Measurements from ENCODE around the gene SARDH. TPM values are rescaled to one million over a fixed set of nuclear protein-coding genes. Genes with fewer than 3 reads are reported as not detected.

SARDH gene
- total RNA-seq, 1 experiment from 2014 or later = 5.3 TPM

- Mint-ChIP-seq H3K36me3 (ENCODE audit: insufficient read depth in 1 of 3, low read depth in 3 of 3) (no peaks in the 10 kb centered on the region), H3K27ac (no peak overlapping the region; a peak in 1 of 7 replicates), H3K4me1 (peaks cover 18 to 29% of the 10 kb centered on the region in 2 experiments), H3K27me3 (ENCODE audit: low read depth) (peaks cover 10% of the 10 kb centered on the region), H3K4me3 (no peak overlapping the region), H3K9me3 (no peaks in the 10 kb centered on the region)
- H3K14ac ChIP-seq (ENCODE audit: insufficient read depth, low read length) = no peak overlapping the region
- no peaks in the 10 kb centered on the region for H3K79me1 ChIP-seq (ENCODE audit: insufficient read depth, low read depth, low read length, poor library complexity, severe bottlenecking)
- H3K56ac ChIP-seq (ENCODE audit: insufficient read length, low read depth, low read length) = no peak overlapping the region
- no peak for DNase-seq
- no peak overlapping the region for H4K5ac ChIP-seq (ENCODE audit: insufficient read length, low read depth, low read length)
- H3K79me2 ChIP-seq (ENCODE audit: insufficient read depth, low read length) = no peaks in the 10 kb centered on the region
- no peak overlapping the region for H2BK15ac ChIP-seq (ENCODE audit: low read depth, low read length)
- no peak overlapping the region for H2BK12ac ChIP-seq (ENCODE audit: insufficient read length, low read depth, low read length)
- H3K4me1 ChIP-seq (ENCODE audit: insufficient read depth, low read length) = no peaks in the 10 kb centered on the region; the same call in 1 of the 2 replicates
- no peak overlapping the region for H3T11ph ChIP-seq (ENCODE audit: low read length)
- H4K91ac ChIP-seq (ENCODE audit: insufficient read length, low read depth, low read length) = no peak overlapping the region
- no peak for TF ChIP-seq CTCF (conservative IDR thresholded peaks at IDR 0.05)
- no peak overlapping the region for H3K9ac ChIP-seq (ENCODE audit: extremely low read depth, insufficient read length, low read length)
- H3K18ac ChIP-seq (ENCODE audit: insufficient read length, low read depth, low read length) = no peak overlapping the region
- no peak overlapping the region for H3K23ac ChIP-seq (ENCODE audit: insufficient read length, low read depth, low read length)
- no peak overlapping the region for H2BK120ac ChIP-seq (ENCODE audit: low read depth, low read length, poor library complexity, severe bottlenecking)
- H3K4me2 ChIP-seq (ENCODE audit: insufficient read depth, insufficient read length, low read length) = no peak overlapping the region
- no peaks in the 10 kb centered on the region for H4K20me1 ChIP-seq (ENCODE audit: control insufficient read depth, insufficient read depth, insufficient read length)
- no peak overlapping the region for H2AK5ac ChIP-seq (ENCODE audit: insufficient read length, low read length)
- H4K8ac ChIP-seq (replicated peaks; ENCODE audit: insufficient read length, low read depth, low read length) = no peak overlapping the region
- no peaks in the 10 kb centered on the region for H3K9me3 ChIP-seq (ENCODE audit: control insufficient read depth, low read depth, low read length)
- no peak overlapping the region for H3K27ac ChIP-seq (ENCODE audit: insufficient read length, low read depth, low read length)
- H3K23me2 ChIP-seq (ENCODE audit: insufficient read length, low read depth, low read length, poor library complexity, severe bottlenecking) = no peaks in the 10 kb centered on the region
- no peak overlapping the region for H2BK20ac ChIP-seq (ENCODE audit: low read depth, low read length, poor library complexity, severe bottlenecking)
- no peak overlapping the region for H2AFZ ChIP-seq (ENCODE audit: low read length)
- no peak overlapping the region for H3K4ac ChIP-seq (ENCODE audit: low read depth, low read length)
- no CpG with 5 or more reads among the region's 16 CpGs for WGBS (ENCODE audit: extremely low coverage, insufficient read length, low lambda C conversion rate)
- no peaks in the 10 kb centered on the region for H3K27me3 ChIP-seq (ENCODE audit: insufficient read depth, low read length)
- H2BK5ac ChIP-seq (ENCODE audit: insufficient read length, low read length) = no peak overlapping the region
Measured at GRCh38 chr9:133642708-133643361, 95.3 kb downstream of the SARDH start.

Measured in H9 (cell line).